ENCODE data around the gene ABCC3.
"Not testable (repeated sequence)": the region's sequence is repeated elsewhere in the genome, so short reads cannot be mapped to it uniquely, and the experiment has no call there.

ABCC3 gene

DNA sequence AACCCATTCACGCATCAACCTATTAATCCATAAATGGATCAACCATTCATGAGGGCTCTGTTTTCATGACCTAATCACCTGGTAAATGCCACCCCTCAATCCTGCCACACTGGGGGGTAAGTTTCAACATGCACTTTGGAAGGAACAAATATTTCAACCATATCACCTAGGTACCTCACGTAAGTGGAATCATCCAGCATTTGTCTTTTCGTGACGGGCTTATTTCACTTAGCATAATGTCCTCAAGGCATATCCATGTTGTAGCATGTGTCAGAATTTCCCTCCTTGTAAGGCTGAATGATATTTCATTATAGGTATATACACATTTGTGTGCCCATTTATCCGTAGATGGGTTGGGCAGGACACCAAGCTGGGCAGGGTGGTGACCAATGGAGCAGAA, 37.4 kb downstream of the ABCC3 start:
- no peak for DNase-seq

- no peak for DNase-seq
Observed at GRCh38 chr17:50672831-50673551, 38.3 kb downstream of the ABCC3 start.

GRCh38 chr17:50675190-50675589, 40.5 kb downstream of the ABCC3 start:
- DNase-seq = no peak

GRCh38 chr17:50675627-50676026, 40.9 kb downstream of the ABCC3 start:
- DNase-seq = no peak

- DNase-seq = no peak
Observed at GRCh38 chr17:50676065-50676975, 41.6 kb downstream of the ABCC3 start.

- DNase-seq = no peak
Observed at GRCh38 chr17:50677851-50678375, 43.2 kb downstream of the ABCC3 start.

DNA sequence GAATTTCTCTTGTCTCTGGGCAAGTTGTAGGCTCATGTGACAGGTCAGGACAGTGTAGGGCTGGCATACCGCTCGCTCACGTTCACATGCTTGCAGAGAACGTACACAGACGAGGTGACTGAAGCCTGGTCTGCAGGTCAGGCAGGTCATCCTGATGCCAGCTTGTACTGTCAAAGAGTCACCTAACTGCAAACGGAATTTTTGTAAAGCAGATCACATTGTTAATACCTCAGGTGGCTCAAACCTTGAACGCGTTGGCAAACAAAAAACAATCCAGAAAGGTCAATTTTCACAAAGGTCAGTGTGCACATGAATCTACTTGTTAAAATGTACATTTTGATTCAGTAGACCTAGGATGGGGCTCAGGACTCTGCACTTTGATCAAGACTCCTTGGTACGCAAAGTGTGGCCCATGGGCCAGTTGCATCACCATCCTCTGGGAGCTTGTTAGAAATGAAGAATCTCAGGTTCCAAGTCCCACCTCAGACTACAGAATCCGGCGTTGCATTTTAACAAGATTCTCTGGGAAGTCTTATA, 44.4 kb downstream of the ABCC3 start:
- no peak for DNase-seq

GRCh38 chr17:50680126-50680525, 45.4 kb downstream of the ABCC3 start:
- no peak for DNase-seq

DNA sequence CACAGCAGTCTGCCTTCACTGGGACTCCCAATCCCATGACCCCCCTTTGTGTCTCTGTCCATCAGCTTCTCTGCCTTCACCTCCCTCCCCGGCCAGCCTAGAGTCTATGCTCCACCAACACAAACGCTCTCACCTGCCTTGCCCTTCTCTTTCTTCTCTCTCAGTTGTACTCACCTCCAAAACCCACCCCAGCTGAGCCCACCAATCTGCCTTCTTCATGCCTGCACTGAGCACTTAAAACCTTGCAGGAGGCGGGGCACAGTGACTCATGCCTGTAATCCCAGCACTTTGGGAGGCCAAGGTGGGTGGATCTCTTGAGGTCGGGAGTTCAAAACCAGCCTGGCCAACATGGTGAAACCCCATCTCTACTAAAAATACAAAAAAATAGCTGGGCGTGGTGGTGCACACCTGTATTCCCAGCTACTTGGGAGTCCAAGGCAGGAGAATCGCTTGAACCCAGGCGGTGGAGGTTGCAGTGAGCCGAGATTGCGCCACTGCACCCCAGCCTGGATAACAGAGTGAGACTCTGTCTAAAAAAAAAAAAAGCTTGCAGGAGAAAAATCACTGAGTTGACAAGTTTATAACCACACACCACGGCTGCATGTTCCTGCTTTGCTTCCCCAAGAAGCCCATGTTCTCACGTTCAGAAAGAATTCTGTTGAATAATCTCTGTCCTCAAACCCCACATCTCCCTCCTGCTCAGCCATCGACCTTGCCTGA, 46.0 kb downstream of the ABCC3 start:
- not testable (repeated sequence) for DNase-seq

- peak; percentile 87 for DNase-seq
Observed at GRCh38 chr17:50681263-50682200, 46.9 kb downstream of the ABCC3 start.

DNA sequence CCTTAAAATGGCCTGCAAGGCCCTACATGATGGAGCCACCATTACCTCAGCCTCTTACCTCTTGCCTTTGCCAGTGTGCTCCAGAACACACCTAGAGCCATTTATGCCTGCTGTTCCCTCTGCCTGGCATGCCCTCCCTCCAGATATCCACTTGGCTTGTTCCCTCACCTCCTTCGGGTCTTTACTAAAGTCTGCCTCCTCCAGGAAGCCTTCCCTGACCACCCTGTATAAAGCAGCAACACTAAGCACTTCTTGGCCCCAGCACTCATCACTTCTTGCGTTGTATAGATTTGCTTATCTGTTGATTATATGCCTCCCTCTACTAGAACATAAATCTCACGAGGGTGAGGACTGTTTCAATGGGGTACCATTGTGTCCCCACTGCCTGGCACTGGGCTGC, 47.8 kb downstream of the ABCC3 start:
- no peak for DNase-seq

- DNase-seq = no peak
Observed at GRCh38 chr17:50682938-50683337, 48.3 kb downstream of the ABCC3 start.

DNA sequence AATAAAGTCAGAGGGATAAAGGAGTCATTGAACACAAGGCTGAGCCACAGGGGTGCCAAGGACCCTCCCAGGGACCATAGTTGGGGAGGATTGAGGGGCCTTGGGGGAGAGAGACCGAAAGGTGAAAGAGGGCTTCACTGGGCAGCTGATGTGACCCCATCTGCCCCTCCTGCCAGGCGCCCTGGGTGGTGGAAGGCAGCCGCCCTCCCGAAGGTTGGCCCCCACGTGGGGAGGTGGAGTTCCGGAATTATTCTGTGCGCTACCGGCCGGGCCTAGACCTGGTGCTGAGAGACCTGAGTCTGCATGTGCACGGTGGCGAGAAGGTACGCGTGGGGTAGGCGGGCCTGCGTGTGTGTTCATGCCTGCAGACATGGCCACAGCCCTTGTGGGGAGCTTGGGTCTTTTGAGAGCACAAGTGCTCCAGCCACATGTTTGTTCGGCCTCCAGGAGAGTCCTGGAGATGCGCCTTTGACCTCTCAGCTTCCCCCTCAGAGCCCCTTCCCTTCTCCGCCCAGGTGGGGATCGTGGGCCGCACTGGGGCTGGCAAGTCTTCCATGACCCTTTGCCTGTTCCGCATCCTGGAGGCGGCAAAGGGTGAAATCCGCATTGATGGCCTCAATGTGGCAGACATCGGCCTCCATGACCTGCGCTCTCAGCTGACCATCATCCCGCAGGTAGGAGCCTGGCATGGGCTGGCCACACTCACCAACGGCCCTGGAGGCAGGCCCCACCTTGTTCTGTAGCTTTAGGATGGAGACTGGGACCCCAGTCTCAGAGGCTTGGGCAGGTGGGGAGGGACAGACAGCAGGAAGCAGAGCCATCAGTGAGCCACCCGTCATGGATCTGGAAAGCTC, 49.0 kb downstream of the ABCC3 start:
- DNase-seq = no peak

- DNase-seq = no peak
Observed at GRCh38 chr17:50684288-50684611, 49.6 kb downstream of the ABCC3 start.

GRCh38 chr17:50684612-50685333, 50.1 kb downstream of the ABCC3 start:
- no peak for DNase-seq

DNA sequence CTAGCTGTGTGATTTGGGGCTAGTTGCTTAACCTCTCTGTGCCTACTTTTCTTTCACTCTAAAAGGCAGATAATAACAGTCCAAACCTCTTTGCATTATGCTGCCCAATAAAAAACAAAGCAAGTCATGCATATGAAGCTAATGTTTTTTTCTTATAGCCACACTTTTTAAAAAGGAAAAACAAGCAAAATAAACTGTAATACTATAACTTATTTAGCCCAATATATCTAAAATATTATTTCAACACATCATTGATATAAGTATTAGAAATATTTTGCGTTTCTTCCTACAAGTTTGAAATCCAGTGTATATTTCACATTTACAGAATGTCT, 50.6 kb downstream of the ABCC3 start:
- DNase-seq = no peak

DNA sequence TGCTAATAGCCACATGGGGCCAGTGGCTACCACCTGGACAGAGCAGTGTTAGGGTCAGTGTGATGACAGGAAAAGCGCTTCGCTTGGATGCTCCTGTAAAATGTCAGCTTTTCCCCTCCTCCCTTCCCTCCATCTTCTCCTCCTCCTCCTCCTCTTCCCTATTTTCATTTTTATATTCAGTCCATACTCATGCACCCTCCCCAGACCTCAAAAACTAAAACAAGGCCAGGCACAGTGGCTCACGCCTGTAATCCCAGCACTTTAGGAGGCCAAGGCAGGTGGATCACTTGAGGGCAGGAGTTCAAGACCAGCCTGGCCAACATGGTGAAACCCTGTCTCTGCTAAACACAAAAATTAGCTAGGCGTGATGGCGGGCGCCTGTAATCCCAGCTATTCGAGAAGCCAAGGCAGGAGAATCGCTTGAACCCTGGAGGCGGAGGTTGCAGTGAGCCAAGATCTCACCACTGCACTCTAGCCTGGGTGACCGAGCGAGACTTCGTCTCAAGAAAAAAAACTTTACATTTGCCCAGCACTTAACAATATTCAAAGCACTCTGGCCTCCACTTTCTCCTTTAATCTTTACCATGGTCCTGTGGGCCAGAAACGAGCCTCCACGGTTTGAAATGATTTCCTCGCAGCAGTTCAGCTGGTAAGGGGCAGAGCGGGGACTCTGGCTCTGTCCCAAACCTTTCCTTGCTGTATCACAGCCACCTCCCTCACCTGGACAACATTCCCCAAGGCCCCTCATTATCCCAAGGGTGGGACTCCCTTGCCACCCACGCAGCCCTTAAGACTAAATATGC, 51.2 kb downstream of the ABCC3 start:
- no peak for DNase-seq

- DNase-seq = no peak
Observed at GRCh38 chr17:50686494-50687199, 52.0 kb downstream of the ABCC3 start.

Measured in NCI-H82 (cell line).